HL-60/S4 treated with retinoic acid at 250 ng/mL for 4 days and 3 days (cell line): ENCODE measurements around the gene VOPP1.
"Not testable (repeated sequence)": the region's sequence is repeated elsewhere in the genome, so short reads cannot be mapped to it uniquely, and the experiment has no call there.

ENCODE experiments used
- in situ Hi-C: fragments of 300-500 bp; cut with MboI; formaldehyde crosslinking; loops from 2 replicates; pipeline ENCODE4 v1.7.0; 2022; ENCODE audit warnings: low sequenced_read_pairs

The VOPP1 gene, protein sequence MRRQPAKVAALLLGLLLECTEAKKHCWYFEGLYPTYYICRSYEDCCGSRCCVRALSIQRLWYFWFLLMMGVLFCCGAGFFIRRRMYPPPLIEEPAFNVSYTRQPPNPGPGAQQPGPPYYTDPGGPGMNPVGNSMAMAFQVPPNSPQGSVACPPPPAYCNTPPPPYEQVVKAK

DNA sequence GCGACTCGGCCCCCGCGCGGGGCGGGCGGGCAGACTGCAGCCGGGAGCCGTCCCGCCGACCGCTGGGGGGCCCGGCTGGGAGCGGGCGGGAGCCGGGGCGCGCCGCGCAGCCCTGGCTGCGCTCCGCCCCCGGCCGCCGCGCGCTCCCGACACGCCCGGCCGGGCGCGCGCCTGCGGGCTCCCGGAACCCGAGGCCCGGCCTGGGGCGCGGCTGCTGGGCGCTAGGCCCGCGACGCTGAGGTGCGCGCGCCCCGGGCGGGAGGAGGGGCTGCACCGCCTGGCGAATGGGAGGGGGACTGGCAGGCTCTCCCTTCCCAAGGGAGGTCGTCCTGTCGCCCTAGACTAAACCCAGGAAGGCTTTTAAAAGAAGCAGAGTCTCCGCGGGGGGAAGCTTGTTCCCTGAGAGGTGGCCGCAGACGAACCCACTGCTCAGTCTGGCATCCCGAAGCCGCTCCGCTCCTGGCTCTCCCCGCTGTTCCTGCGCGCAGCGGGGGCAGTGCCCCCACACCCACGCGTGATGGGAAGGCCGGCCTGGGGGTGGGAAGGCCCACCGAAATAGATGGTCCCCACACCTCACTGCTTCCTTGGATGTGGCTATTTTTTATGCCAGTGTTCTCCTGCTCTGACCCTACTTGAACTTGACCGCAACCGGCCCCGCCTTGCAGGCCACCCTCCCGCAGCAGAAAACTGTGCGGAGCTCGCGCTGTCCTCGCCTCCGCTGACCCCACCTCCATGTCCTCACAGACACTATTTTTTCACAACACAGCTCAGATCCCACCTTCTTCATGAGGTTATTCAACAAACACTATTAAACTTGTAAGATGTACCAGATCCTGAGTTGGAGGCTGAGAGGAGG is at the start of gene VOPP1:
Gene VOPP1 (minus strand): TSS at position 125 of the 856 bp plus-strand sequence. CDS start 178 bp downstream, outside the sequence.
- in situ Hi-C loops, result no loop called here

GRCh38 chr7:55618913-55619312 is 46.6 kb upstream of the VOPP1 start:
- in situ Hi-C loops, result no loop called here

- in situ Hi-C loops, result not testable (repeated sequence)
Measured at GRCh38 chr7:55614365-55615064, 42.2 kb upstream of the VOPP1 start.

DNA sequence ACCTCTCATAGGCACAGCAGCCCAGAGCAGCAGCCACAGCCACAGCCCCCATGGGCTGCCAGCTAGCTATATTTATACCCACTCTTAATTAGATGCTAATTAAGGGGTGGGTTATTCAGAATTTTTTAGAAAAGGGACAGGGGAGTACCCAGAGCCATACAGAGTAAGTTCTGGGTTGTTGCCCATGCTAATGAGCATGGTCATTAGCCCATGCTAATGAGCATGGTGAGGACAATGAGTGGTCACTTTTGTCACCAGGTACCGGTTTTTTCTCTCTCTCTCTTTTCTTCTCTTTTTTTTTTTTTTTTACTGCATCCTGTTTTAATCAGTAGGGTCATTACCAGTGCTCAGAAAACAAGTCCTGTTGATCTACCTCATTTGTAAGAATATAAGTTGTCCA is 37.4 kb upstream of the VOPP1 start:
- in situ Hi-C loops, result not testable (repeated sequence)

DNA sequence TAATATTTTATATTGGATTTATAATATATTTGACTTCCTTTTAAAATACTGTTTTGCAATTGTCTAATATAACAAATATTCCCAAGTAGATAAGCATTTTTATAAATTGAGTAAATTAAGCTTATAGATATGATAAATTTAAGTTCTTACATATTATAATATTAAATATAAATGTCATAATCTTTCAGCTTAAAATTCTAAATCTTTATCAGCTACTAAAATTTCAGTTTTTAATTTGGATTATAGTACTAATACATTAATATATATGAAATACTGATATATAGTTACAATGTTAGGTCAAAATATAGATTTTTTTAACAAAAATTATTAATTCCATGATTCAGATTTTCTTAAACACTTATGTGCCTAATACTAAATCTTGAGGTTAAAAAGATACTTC is 33.4 kb upstream of the VOPP1 start:
- in situ Hi-C loops, result not testable (repeated sequence)

DNA sequence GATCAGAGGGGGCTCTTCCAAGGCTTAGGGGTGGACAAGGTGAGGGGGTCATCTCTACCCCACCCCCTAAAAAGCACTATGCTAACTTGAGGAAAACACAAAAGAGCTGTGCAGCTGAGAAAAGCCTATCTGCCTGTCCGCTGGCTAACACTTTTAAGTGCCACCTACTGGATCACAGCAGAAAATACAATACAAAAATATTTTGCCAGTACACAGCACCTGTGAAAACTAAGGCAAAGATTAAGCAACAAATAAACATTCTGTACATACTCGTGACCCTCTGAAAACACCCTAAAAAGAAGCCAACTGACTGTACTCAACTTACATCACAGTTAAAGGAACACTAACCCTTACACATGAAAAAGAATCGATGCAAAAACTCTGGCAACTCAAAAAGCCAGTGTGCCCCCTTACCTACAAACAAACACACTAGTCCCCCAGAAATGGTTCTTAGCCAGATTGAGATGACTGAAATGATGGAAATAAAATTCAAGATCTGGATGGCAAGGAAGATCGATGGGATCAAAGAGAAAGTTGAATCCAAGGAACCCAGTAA is 25.7 kb upstream of the VOPP1 start:
- in situ Hi-C loops, result loop anchor here (25.0 kb wide), 1 partner anchor 161 kb away; no protein-coding TSS in a partner anchor

- in situ Hi-C loops, result loop anchor here (25.0 kb wide), 1 partner anchor 160 kb away; no protein-coding TSS in a partner anchor
Measured at GRCh38 chr7:55597214-55597739, 25.0 kb upstream of the VOPP1 start.

DNA sequence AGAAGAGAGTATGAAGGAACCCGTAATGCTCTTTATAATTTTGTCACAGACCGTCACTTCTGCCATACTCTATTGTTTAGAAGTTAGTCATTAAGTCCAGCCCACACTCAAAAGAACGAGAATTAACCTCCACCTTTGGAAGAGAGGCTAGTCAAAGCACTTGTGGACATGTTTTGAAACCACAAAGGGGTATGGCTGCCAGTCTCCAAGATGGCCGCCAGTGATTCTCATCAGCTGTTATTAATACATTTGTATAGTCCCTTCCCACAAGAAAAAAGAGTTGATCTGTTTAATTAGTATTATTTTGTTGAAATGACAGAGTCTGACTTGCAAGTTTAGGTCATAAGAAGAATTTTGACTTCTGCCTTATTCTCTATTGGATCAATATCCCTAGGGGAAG is 23.2 kb upstream of the VOPP1 start:
- in situ Hi-C loops, result loop anchor here (25.0 kb wide), 1 partner anchor 158 kb away; no protein-coding TSS in a partner anchor

DNA sequence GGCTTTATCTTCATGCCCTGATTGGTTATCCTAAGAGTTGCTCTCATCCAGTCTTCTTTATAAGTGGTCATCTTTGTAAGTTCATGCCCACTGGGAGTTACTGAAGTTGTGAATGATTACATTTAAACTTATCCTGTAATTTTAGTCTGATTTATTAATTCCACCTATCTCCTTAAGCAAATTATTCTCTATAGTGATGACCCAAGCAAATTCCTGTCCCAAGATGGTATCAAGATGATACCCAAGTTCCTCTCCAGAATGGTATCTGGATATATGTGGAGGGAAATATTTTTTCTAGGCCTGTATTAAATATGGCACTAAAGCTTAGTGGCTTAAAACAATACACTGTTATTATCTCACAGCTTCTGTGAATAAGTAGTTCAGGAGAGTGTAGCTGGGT is 22.6 kb upstream of the VOPP1 start:
- in situ Hi-C loops, result loop anchor here (25.0 kb wide), 1 partner anchor 158 kb away; no protein-coding TSS in a partner anchor

- in situ Hi-C loops, result loop anchor here (25.0 kb wide), 1 partner anchor 157 kb away; no protein-coding TSS in a partner anchor
Measured at GRCh38 chr7:55594414-55594813, 22.1 kb upstream of the VOPP1 start.

DNA sequence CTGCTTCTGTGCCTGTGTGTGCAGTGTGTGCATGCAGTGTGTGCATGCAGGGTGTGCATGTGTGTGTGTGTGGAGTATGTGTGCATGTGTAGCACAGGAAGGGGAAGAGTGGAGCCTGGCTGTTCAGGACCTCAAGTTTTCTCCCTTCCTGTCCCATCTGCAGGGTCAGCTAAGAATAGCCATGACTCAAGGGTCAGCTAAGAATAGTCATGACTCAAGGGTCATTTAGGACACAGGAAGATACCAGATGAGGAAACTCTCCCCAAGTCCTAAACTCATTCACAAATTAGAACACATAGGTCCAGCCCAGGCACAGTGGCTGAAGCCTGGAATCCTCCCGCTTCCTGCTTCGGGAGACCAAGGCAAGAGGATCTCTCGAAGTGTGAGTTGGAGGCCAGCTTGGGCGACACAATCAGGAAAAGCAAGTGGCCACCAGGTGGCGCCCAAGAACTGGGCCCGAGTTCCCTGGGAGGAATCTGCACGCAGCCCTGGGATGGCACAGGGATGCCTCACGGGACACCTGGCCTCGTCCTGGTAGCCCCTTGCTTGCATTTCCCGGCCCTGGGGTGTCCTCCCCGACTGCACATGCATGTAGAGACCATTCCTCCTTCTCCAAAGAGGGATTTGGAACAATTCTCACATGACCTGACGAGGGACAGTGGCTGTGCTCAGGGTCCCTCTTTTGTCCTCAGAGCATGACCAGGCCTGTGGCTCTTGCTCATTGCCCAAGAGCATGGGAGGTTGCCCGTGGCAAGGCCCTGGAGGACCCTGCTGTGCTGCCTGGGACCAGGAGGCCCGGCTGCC is 21.4 kb upstream of the VOPP1 start:
- in situ Hi-C loops, result loop anchor here (25.0 kb wide), 1 partner anchor 156 kb away; no protein-coding TSS in a partner anchor

DNA sequence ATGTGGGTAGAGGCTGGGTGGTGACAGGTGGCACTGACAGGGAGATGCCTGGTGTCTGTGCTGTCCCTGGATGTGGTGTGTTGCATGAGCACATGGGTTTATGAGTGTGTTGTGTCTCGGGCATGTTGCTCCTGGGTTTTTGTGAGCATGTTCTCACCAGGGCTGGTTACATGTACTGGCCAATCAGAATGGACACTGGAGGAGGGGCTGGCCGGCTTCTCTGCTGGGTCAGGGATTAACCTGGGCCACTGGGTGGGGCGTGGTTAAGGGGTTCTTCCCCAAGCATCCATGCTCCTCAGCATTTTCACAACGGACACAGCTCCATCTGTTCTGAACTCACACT is 20.8 kb upstream of the VOPP1 start:
- in situ Hi-C loops, result loop anchor here (25.0 kb wide), 1 partner anchor 156 kb away; no protein-coding TSS in a partner anchor

- in situ Hi-C loops, result loop anchor here (25.0 kb wide), 1 partner anchor 155 kb away; no protein-coding TSS in a partner anchor
Measured at GRCh38 chr7:55592492-55592891, 20.2 kb upstream of the VOPP1 start.

GRCh38 chr7:55591282-55591931 is 19.1 kb upstream of the VOPP1 start:
- in situ Hi-C loops, result loop anchor here (25.0 kb wide), 1 partner anchor 154 kb away; no protein-coding TSS in a partner anchor

GRCh38 chr7:55590517-55591281 is 18.4 kb upstream of the VOPP1 start:
- in situ Hi-C loops, result loop anchor here (25.0 kb wide), 1 partner anchor 153 kb away; no protein-coding TSS in a partner anchor

GRCh38 chr7:55589905-55590304 is 17.6 kb upstream of the VOPP1 start:
- in situ Hi-C loops, result loop anchor here (25.0 kb wide), 1 partner anchor 153 kb away; no protein-coding TSS in a partner anchor

DNA sequence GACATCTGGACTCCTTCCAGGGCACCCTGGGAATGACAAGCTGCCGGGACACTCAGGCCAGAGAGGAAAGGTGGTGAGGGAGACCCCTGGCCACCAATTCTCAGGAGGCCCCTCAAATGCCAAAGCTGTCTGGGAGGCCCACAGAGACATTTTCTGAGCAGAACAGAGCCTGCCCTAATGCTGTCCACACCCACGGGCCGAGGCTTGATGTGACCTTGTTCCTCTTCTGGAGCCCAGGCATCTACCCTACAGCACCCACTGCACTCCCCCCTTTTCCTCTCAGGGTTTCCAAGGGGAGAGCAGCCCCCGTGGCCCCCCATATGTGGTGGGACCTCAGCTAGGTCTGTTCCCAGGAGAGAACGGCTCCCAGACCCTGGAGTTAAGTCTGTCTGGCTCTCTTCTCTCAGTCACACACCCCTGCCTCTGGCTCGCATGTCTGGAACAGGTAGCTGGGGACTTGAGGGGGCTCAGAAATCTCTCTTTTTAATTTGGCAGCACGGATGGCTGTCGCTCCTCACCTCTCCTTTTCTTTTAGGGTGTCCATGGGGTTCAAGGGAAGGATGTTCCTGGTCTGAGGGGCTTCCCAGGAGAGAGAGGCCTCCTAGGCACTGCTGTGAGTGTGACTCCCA is 16.8 kb upstream of the VOPP1 start:
- in situ Hi-C loops, result loop anchor here (25.0 kb wide), 1 partner anchor 152 kb away; no protein-coding TSS in a partner anchor

GRCh38 chr7:55588379-55588699 is 16.0 kb upstream of the VOPP1 start:
- in situ Hi-C loops, result loop anchor here (25.0 kb wide), 1 partner anchor 151 kb away; no protein-coding TSS in a partner anchor
